Colonic mucosa (tissue), 4 donors: Measurements from ENCODE around the gene SPINK5. TPM values are rescaled to one million over a fixed set of nuclear protein-coding genes. Genes with fewer than 3 reads are reported as not detected.

Source experiments
- DNase-seq: peaks from one replicate; pipeline ENCODE4 v3.0.0-alpha.2; 2020
- H3K27ac ChIP-seq: fragments of 200-600 bp; one replicate; pipeline ENCODE4 v1.8.0; 2021
- H3K27me3 ChIP-seq: fragments of 200-600 bp; one replicate; pipeline ENCODE4 v1.8.0; 2021
- H3K36me3 ChIP-seq: fragments of 200-600 bp; one replicate; pipeline ENCODE4 v1.8.0; 2021
- H3K4me1 ChIP-seq: fragments of 200-600 bp; one replicate; pipeline ENCODE4 v1.8.0; 2021; ENCODE audit warnings: mild to moderate bottlenecking
- H3K4me3 ChIP-seq: fragments of 200-600 bp; one replicate; pipeline ENCODE4 v1.8.0; 2021
- H3K9ac ChIP-seq, 2 donors: one replicate each; pipeline ENCODE4 v1.7.0; 2013; ENCODE audit warnings: control low read depth in 2 of 2, low read depth in 2 of 2, low read length in 2 of 2
- H3K9me3 ChIP-seq: fragments of 200-600 bp; one replicate; pipeline ENCODE4 v1.8.0; 2021
- CTCF ChIP-seq: fragments of 200-600 bp; IDR thresholded peaks from one replicate; pipeline ENCODE4 v1.8.0; 2022; ENCODE audit warnings: antibody characterized with exemption, mild to moderate bottlenecking
- intact Hi-C: fragments of 100-400 bp; cut with DNase I; formaldehyde crosslinking; loops from one replicate; pipeline ENCODE4 v1.14.1; 2022
- total RNA-seq, 2 donors: library from RNA; stranded (reverse); fragmentation: NEBNext Ultra II Directional in 1 of 2; extraction: Animal tissue kit (Norgen Biotek cat#: 25700) in 1 of 2; gene quantifications; one replicate each; pipeline ENCODE4 v1.2.1, GENCODE V29; 2021
- donor health status: healthy.
- donor health status: DM: no; HTN: no; CAD: no.
- donor health status: DM: no; HTN: no; CAD: no.

The SPINK5 gene
- total RNA-seq, 2 donors from 2014 or later: 25.6 to 29.0 TPM

GRCh38 chr5:148094336-148094735 lies 30.6 kb downstream of the SPINK5 start:
- TF ChIP-seq CTCF: no peak
- H3K27ac ChIP-seq: no peak overlapping the region
- H3K4me1 ChIP-seq: no peaks in the 10 kb centered on the region
- no peak overlapping the region for H3K4me3 ChIP-seq
- H3K36me3 ChIP-seq: no peaks in the 10 kb centered on the region
- intact Hi-C loops: no loop called here
- H3K27me3 ChIP-seq: no peaks in the 10 kb centered on the region
- H3K9me3 ChIP-seq: no peaks in the 10 kb centered on the region
- no peak overlapping the region for H3K9ac ChIP-seq
- DNase-seq: no peak

GRCh38 chr5:148104226-148104625 lies 40.4 kb downstream of the SPINK5 start:
- intact Hi-C loops: no loop called here
- no peaks in the 10 kb centered on the region for H3K36me3 ChIP-seq

GRCh38 chr5:148107608-148108007 lies 43.8 kb downstream of the SPINK5 start:
- Histone ChIP-seq H3K4me1 (no peaks in the 10 kb centered on the region), H3K4me3 (no peak overlapping the region), H3K36me3 (no peaks in the 10 kb centered on the region), H3K9ac (no peak overlapping the region), H3K27ac (no peak overlapping the region), H3K27me3 (no peaks in the 10 kb centered on the region), H3K9me3 (no peaks in the 10 kb centered on the region)
- no peak for TF ChIP-seq CTCF
- DNase-seq: no peak
- intact Hi-C loops: no loop called here

More at GRCh38 chr5:148104226-148104625, 40.4 kb downstream of the SPINK5 start:
- H3K27me3 ChIP-seq: no peaks in the 10 kb centered on the region
- H3K4me3 ChIP-seq: no peak overlapping the region
- no peaks in the 10 kb centered on the region for H3K4me1 ChIP-seq
- DNase-seq: no peak
- no peaks in the 10 kb centered on the region for H3K9me3 ChIP-seq
- H3K9ac ChIP-seq: no peak overlapping the region
- TF ChIP-seq CTCF: no peak
- peak overlapping the region; percentile 20 for H3K27ac ChIP-seq

GRCh38 chr5:148113243-148113642 lies 49.5 kb downstream of the SPINK5 start:
- Histone ChIP-seq H3K36me3 (no peaks in the 10 kb centered on the region), H3K4me3 (no peak overlapping the region), H3K9me3 (no peaks in the 10 kb centered on the region), H3K27me3 (no peaks in the 10 kb centered on the region), H3K9ac (no peak overlapping the region), H3K4me1 (no peaks in the 10 kb centered on the region), H3K27ac (no peak overlapping the region)
- no peak for TF ChIP-seq CTCF
- intact Hi-C loops: no loop called here
- no peak for DNase-seq

GRCh38 chr5:148120317-148120716 lies 56.5 kb downstream of the SPINK5 start:
- Histone ChIP-seq H3K9ac (no peak overlapping the region), H3K9me3 (no peaks in the 10 kb centered on the region), H3K4me1 (no peaks in the 10 kb centered on the region), H3K27ac (no peak overlapping the region), H3K4me3 (no peak overlapping the region), H3K27me3 (no peaks in the 10 kb centered on the region), H3K36me3 (no peaks in the 10 kb centered on the region)
- TF ChIP-seq CTCF: no peak
- intact Hi-C loops: no loop called here
- no peak for DNase-seq

- Histone ChIP-seq H3K4me1 (no peaks in the 10 kb centered on the region), H3K27ac (no peak overlapping the region), H3K27me3 (no peaks in the 10 kb centered on the region), H3K9ac (no peak overlapping the region), H3K9me3 (no peaks in the 10 kb centered on the region), H3K36me3 (no peaks in the 10 kb centered on the region), H3K4me3 (no peak overlapping the region)
- no peak for DNase-seq
- intact Hi-C loops: no loop called here
- TF ChIP-seq CTCF: no peak
Observed at GRCh38 chr5:148125641-148126040, 61.9 kb downstream of the SPINK5 start.
